Neural cell (in vitro differentiated cells): ENCODE results near the gene PRG2. TPM values are rescaled to one million over a fixed set of nuclear protein-coding genes. Genes with fewer than 3 reads are reported as not detected.

ENCODE experiments used
- H2AFZ ChIP-seq: fragments of 200-600, 300-800 bp; sonication (generic), shearing (Covaris generic); 2 replicates; pipeline ENCODE4 v1.6.0; 2014; ENCODE audit warnings: low read depth, mild to moderate bottlenecking, antibody characterized with exemption, low read length, moderate library complexity
- H3F3A ChIP-seq: fragments of 200-600 bp; shearing (Covaris generic); 2 replicates; pipeline ENCODE4 v1.6.1; 2016; ENCODE audit warnings: mild to moderate bottlenecking, moderate library complexity, mixed read lengths, antibody characterized with exemption, low read length; ENCODE audit not compliant: insufficient read depth, poor library complexity, severe bottlenecking
- H3K27ac ChIP-seq: fragments of 200-600, 300-800 bp; sonication (generic), shearing (Covaris generic); 2 replicates; pipeline ENCODE4 v1.5.1; 2014; ENCODE audit warnings: mild to moderate bottlenecking, low read length, moderate library complexity
- H3K27me3 ChIP-seq: fragments of 300-800, 200-600 bp; sonication (generic), shearing (Covaris generic); 2 replicates; pipeline ENCODE4 v1.6.0; 2014; ENCODE audit warnings: mild to moderate bottlenecking, low read depth, low read length, moderate library complexity; ENCODE audit not compliant: insufficient read depth
- H3K36me3 ChIP-seq: fragments of 300-800, 200-600 bp; sonication (generic), shearing (Covaris generic); 2 replicates; pipeline ENCODE4 v1.5.1; 2014; ENCODE audit warnings: mild to moderate bottlenecking, antibody characterized with exemption, low read length, moderate library complexity; ENCODE audit not compliant: insufficient read depth
- H3K4me2 ChIP-seq: fragments of 300-800, 200-600 bp; sonication (generic), shearing (Covaris generic); 2 replicates; pipeline ENCODE4 v1.6.0; 2014; ENCODE audit warnings: mild to moderate bottlenecking, low read length
- H3K4me3 ChIP-seq: fragments of 300-800, 200-600 bp; sonication (generic), shearing (Covaris generic); 2 replicates; pipeline ENCODE4 v1.5.1; 2014; ENCODE audit warnings: mild to moderate bottlenecking, low read length, moderate library complexity
- H3K79me2 ChIP-seq: fragments of 200-600 bp; shearing (Covaris generic); replicated peaks from 2 replicates; pipeline ENCODE4 v1.6.0; 2014; ENCODE audit warnings: mild to moderate bottlenecking, low read length, moderate library complexity; ENCODE audit not compliant: insufficient read depth
- H3K9ac ChIP-seq: fragments of 300-800, 200-600 bp; sonication (generic), shearing (Covaris generic); 2 replicates; pipeline ENCODE4 v1.6.1; 2016; ENCODE audit warnings: mild to moderate bottlenecking, low read length, mixed read lengths
- H3K9me2 ChIP-seq: fragments of 200-600 bp; shearing (Covaris generic); 2 replicates; pipeline ENCODE4 v1.6.1; 2016; ENCODE audit warnings: mild to moderate bottlenecking, low read length, mixed read lengths; ENCODE audit not compliant: insufficient read depth
- H3K9me3 ChIP-seq: fragments of 200-600, 300-800 bp; sonication (generic), shearing (Covaris generic); 2 replicates; pipeline ENCODE4 v1.6.1; 2016; ENCODE audit warnings: mild to moderate bottlenecking, mixed run types, low read length, moderate library complexity, mixed read lengths
- H4K20me1 ChIP-seq: fragments of 200-600 bp; shearing (Covaris generic); 2 replicates; pipeline ENCODE4 v1.6.1; 2016; ENCODE audit warnings: mild to moderate bottlenecking, mixed run types; ENCODE audit not compliant: insufficient read depth
- CTCF ChIP-seq: fragments of 450-650 bp; IDR thresholded peaks from 2 replicates; pipeline ENCODE4 v1.5.1; 2014; ENCODE audit warnings: antibody characterized with exemption, mild to moderate bottlenecking, moderate library complexity; ENCODE audit not compliant: poor library complexity, severe bottlenecking
- EZH2 ChIP-seq: fragments of 200-600, 300-800 bp; shearing (Covaris generic), sonication (generic); IDR thresholded peaks from 2 replicates; pipeline ENCODE4 v1.6.1; 2014; ENCODE audit warnings: antibody characterized with exemption, low read length, borderline replicate concordance, mild to moderate bottlenecking; ENCODE audit not compliant: insufficient read depth, poor library complexity, severe bottlenecking
- MXI1 ChIP-seq: fragments of 450-650 bp; conservative IDR thresholded peaks from 2 replicates; pipeline ENCODE4 v1.6.1; 2014; ENCODE audit warnings: antibody characterized with exemption, mild to moderate bottlenecking; ENCODE audit not compliant: poor library complexity, severe bottlenecking
- POLR2AphosphoS5 ChIP-seq: IDR thresholded peaks from 2 replicates; pipeline ENCODE4 v1.6.1; 2012
- RAD21 ChIP-seq: fragments of 450-650 bp; conservative IDR thresholded peaks from 2 replicates; pipeline ENCODE4 v1.6.1; 2014; ENCODE audit warnings: antibody characterized with exemption, mild to moderate bottlenecking, moderate library complexity
- REST ChIP-seq: IDR thresholded peaks from 2 replicates; pipeline ENCODE4 v1.6.1; 2012; ENCODE audit warnings: borderline replicate concordance
- SMC3 ChIP-seq: fragments of 450-650 bp; conservative IDR thresholded peaks from 2 replicates; pipeline ENCODE4 v1.6.1; 2014; ENCODE audit warnings: antibody characterized with exemption, mild to moderate bottlenecking, moderate library complexity; ENCODE audit not compliant: poor library complexity
- TAF1 ChIP-seq: IDR thresholded peaks from 2 replicates; pipeline ENCODE4 v1.6.1; 2012; ENCODE audit warnings: low read depth
- polyA plus RNA-seq: library from polyadenylated mRNA; depleted of rRNA; stranded (reverse); fragments of >200 nt; gene quantifications from 2 replicates; pipeline ENCODE4 v1.2.3, GENCODE V29; 2014

The PRG2 gene
- polyA plus RNA-seq, 1 donor from 2014 or later = not detected

DNA sequence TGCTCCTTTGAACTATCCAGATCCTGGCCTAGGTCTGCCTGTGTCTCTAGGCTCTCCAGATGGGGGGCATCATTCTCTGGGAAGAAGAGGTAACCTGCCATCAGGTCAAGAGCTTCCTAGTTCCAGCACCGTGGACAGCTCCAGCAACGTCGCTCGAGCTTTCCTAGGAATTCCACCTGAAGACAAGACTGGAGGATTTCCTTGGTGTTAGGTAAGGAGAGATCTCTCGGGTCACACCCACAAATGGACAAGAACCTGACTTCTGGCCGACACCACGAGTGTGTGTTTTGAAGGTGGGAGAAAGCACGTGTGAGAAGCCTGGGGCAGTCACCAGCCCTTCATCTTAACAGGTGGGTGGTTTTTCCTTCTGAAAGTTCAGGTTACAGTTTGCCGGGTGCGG is 10.7 kb downstream of the PRG2 start:
- Histone ChIP-seq H3K27me3 (no peaks in the 10 kb centered on the region), H3F3A (no peaks in the 10 kb centered on the region), H4K20me1 (no peaks in the 10 kb centered on the region), H3K79me2 (no peaks in the 10 kb centered on the region), H3K9me2 (no peaks in the 10 kb centered on the region), H3K4me2 (no peak overlapping the region), H3K36me3 (no peaks in the 10 kb centered on the region), H3K9me3 (no peaks in the 10 kb centered on the region), H3K4me3 (no peak overlapping the region), H2AFZ (no peak overlapping the region), H3K9ac (no peak overlapping the region), H3K27ac (no peak overlapping the region)
- TF ChIP-seq CTCF (no peak), MXI1 (no peak), TAF1 (no peak), EZH2 (no peak), SMC3 (no peak), RAD21 (no peak), POLR2AphosphoS5 (no peak), REST (no peak)

DNA sequence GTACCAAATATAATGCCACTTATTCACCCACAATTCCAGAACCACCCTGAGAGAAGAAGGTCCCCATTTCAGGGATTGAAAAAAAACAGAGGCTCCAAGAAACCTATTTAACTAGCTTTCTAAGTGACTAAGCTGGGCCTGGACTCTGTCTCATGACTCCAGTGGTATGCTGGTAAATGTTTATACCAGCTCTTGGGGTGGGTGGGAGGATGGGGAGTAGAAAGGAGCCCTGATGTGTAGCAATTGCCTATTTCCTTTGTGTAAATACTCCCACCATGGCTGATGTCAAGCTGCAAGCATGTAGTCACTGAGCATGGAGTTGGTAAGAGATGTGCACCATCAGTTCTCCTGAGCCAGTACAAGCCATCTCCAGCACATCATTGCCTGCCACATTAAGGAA is 12.3 kb downstream of the PRG2 start:
- Histone ChIP-seq H3K79me2 (no peaks in the 10 kb centered on the region), H3K36me3 (no peaks in the 10 kb centered on the region), H3K9me3 (no peaks in the 10 kb centered on the region), H2AFZ (no peak overlapping the region), H3K27ac (no peak overlapping the region), H4K20me1 (no peaks in the 10 kb centered on the region), H3K27me3 (no peaks in the 10 kb centered on the region), H3K4me2 (no peak overlapping the region), H3K9ac (no peak overlapping the region), H3K4me3 (no peak overlapping the region), H3K9me2 (no peaks in the 10 kb centered on the region), H3F3A (no peaks in the 10 kb centered on the region)
- TF ChIP-seq POLR2AphosphoS5 (no peak), SMC3 (no peak)

DNA sequence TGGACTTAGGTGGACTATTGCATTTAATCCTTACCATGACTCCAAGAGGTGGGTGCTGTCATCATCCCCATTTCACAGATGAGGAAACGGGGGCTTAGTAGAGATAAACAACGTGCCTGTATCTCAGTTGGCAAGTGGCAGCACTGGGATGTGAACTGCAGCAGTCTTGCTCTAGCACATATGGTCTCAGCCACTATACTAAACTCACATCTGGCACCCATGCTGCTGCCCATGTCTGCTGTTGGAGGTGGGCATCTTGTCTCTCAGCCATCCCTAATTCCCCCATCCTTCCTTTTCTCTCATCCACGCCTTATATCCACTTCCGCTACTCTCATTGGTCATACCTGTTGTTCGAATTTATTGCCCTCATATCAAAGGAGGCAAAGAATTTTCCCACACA is 13.3 kb downstream of the PRG2 start:
- Histone ChIP-seq H3K79me2 (no peaks in the 10 kb centered on the region), H3F3A (no peaks in the 10 kb centered on the region), H3K27me3 (no peaks in the 10 kb centered on the region), H3K36me3 (no peaks in the 10 kb centered on the region), H2AFZ (no peak overlapping the region), H3K9ac (no peak overlapping the region), H3K9me2 (no peaks in the 10 kb centered on the region), H3K4me2 (no peak overlapping the region), H4K20me1 (no peaks in the 10 kb centered on the region), H3K27ac (no peak overlapping the region), H3K4me3 (no peak overlapping the region), H3K9me3 (no peaks in the 10 kb centered on the region)
- no peak for TF ChIP-seq CTCF
- no peak for TF ChIP-seq TAF1
- TF ChIP-seq MXI1 = no peak
